Tibial artery (tissue), 4 donors: ENCODE data around the gene SAMD14.
A peak's percentile ranks its signal among the peaks of the same experiment; 100 is the strongest.

Source experiments
- DNase-seq, 2 donors: peaks; one replicate each; pipeline ENCODE4 v3.0.0-alpha.2; 2019
- H3K27ac ChIP-seq, 2 donors: fragments of 200-600 bp; sonication (generic) in 1 of 2; 1 replicate in 1 of 2; 2 replicates in 1 of 2; pipeline ENCODE4 v1.5.1; 2018 to 2019; ENCODE audit warnings: mild to moderate bottlenecking in 1 of 2
- H3K27me3 ChIP-seq, 2 donors: fragments of 200-600 bp; sonication (generic) in 1 of 2; one replicate each; pipeline versions ENCODE4 v1.5.1 to v1.6.0; 2016 to 2019
- H3K36me3 ChIP-seq, 3 donors: fragments of 200-600 bp; sonication (generic) in 2 of 3; one replicate each; pipeline ENCODE4 v1.5.1; 2016 to 2019; ENCODE audit warnings: mild to moderate bottlenecking in 2 of 3
- H3K4me1 ChIP-seq, 4 donors: fragments of 200-600 bp; sonication (generic) in 2 of 4; 1 replicate in 3 of 4; 2 replicates in 1 of 4; pipeline ENCODE4 v1.5.1; 2016 to 2019
- H3K4me3 ChIP-seq, 2 donors: fragments of 200-600 bp; sonication (generic) in 1 of 2; 1 replicate in 1 of 2; 2 replicates in 1 of 2; pipeline ENCODE4 v1.5.1; 2018 to 2019; ENCODE audit warnings: mild to moderate bottlenecking in 2 of 2
- H3K9me3 ChIP-seq, 3 donors: fragments of 200-600 bp; sonication (generic) in 1 of 3; one replicate each; pipeline ENCODE4 v1.5.1; 2016 to 2019
- CTCF ChIP-seq, 2 experiments: fragments of 200-600 bp in 1 of 2; fragments of 450-650 bp in 1 of 2; IDR thresholded peaks; one replicate each; pipeline ENCODE4 v1.5.1; 2017 to 2019; ENCODE audit warnings: antibody characterized with exemption in 2 of 2, mild to moderate bottlenecking in 1 of 2, moderate library complexity in 1 of 2
- intact Hi-C: fragments of 100-400 bp; cut with DNase I; formaldehyde crosslinking; loops from one replicate; pipeline ENCODE4 v1.15.0; 2023; ENCODE audit warnings: low total_unique reads

Gene SAMD14

GRCh38 chr17:50145532-50146229 lies 15.7 kb upstream of the SAMD14 start:
- peaks cover 0 to 49% (median 36%) of the 10 kb centered on the region in 4 donors for H3K4me1 ChIP-seq
- DNase-seq: no peak
- no peak for TF ChIP-seq CTCF (IDR thresholded peaks at IDR 0.05)
- peak overlapping the region; percentile 74 to 84 for H3K4me3 ChIP-seq
- H3K27me3 ChIP-seq: no peaks in the 10 kb centered on the region
- H3K27ac ChIP-seq: peak overlapping the region; percentile 91 to 93
- intact Hi-C loops: no loop called here
- H3K9me3 ChIP-seq: no peaks in the 10 kb centered on the region
- peaks cover 34 to 54% (median 47%) of the 10 kb centered on the region in 3 donors for H3K36me3 ChIP-seq

GRCh38 chr17:50144845-50145531 lies 15.0 kb upstream of the SAMD14 start:
- peaks cover 0 to 49% (median 39%) of the 10 kb centered on the region in 4 donors for H3K4me1 ChIP-seq
- no peak overlapping the region for H3K4me3 ChIP-seq
- no peaks in the 10 kb centered on the region for H3K27me3 ChIP-seq
- peaks cover 40 to 61% (median 52%) of the 10 kb centered on the region in 3 donors for H3K36me3 ChIP-seq
- no peak for DNase-seq
- TF ChIP-seq CTCF (IDR thresholded peaks at IDR 0.05): no peak
- H3K27ac ChIP-seq: peak overlapping the region; percentile 91 to 93
- no peaks in the 10 kb centered on the region for H3K9me3 ChIP-seq
- intact Hi-C loops: no loop called here

GRCh38 chr17:50144355-50144754 lies 14.4 kb upstream of the SAMD14 start:
- TF ChIP-seq CTCF (IDR thresholded peaks at IDR 0.05): no peak
- Histone ChIP-seq H3K4me1 (peaks cover 0 to 48% (median 40%) of the 10 kb centered on the region in 4 donors), H3K27ac (peak overlapping the region in 1 of 2 donors; percentile 91), H3K27me3 (no peaks in the 10 kb centered on the region), H3K4me3 (no peak overlapping the region), H3K36me3 (peaks cover 44 to 68% (median 56%) of the 10 kb centered on the region in 3 donors), H3K9me3 (no peaks in the 10 kb centered on the region)
- no peak for DNase-seq
- intact Hi-C loops: no loop called here

GRCh38 chr17:50143461-50144176 lies 13.7 kb upstream of the SAMD14 start:
- Histone ChIP-seq H3K27ac (peak overlapping the region in 1 of 2 donors; percentile 6), H3K4me3 (no peak overlapping the region), H3K36me3 (peaks cover 51 to 75% (median 64%) of the 10 kb centered on the region in 3 donors), H3K9me3 (no peaks in the 10 kb centered on the region), H3K27me3 (no peaks in the 10 kb centered on the region), H3K4me1 (peaks cover 0 to 47% (median 39%) of the 10 kb centered on the region in 4 donors)
- intact Hi-C loops: no loop called here
- TF ChIP-seq CTCF (IDR thresholded peaks at IDR 0.05): no peak
- DNase-seq: no peak

GRCh38 chr17:50141745-50142110 lies 11.8 kb upstream of the SAMD14 start:
- peaks cover 64 to 94% (median 83%) of the 10 kb centered on the region in 3 donors for H3K36me3 ChIP-seq
- H3K27ac ChIP-seq: no peak overlapping the region

More at GRCh38 chr17:50141745-50142110, 11.8 kb upstream of the SAMD14 start:
- no peak overlapping the region for H3K4me3 ChIP-seq
- peaks cover 0 to 28% (median 21%) of the 10 kb centered on the region in 4 donors for H3K4me1 ChIP-seq
- DNase-seq: no peak
- intact Hi-C loops: loop anchor here (2.0 kb wide), 1 partner anchor 17 kb away; no protein-coding TSS in a partner anchor
- TF ChIP-seq CTCF (IDR thresholded peaks at IDR 0.05): no peak
- H3K27me3 ChIP-seq: no peaks in the 10 kb centered on the region
- H3K9me3 ChIP-seq: no peaks in the 10 kb centered on the region
